Kidney (tissue), 14 donors: Measurements from ENCODE around the gene NUP98. TPM values are rescaled to one million over a fixed set of nuclear protein-coding genes. Genes with fewer than 3 reads are reported as not detected.

Source experiments
- DNase-seq, 5 donors: peaks; one replicate each; pipeline ENCODE4 v3.0.0-alpha.2; 2013 to 2020
- FAIRE-seq: peaks from 2 replicates; lab custom pipeline; 2012; peaks lifted over from hg19 to GRCh38; lab: Jason Lieb, UNC
- H3K27ac ChIP-seq, 2 donors: one replicate each; pipeline ENCODE4 v1.7.0; 2013; ENCODE audit warnings: low read depth in 2 of 2, low read length in 2 of 2, inconsistent platforms in 1 of 2
- H3K27me3 ChIP-seq: one replicate; pipeline ENCODE4 v1.7.1; 2013; ENCODE audit warnings: low read length, inconsistent platforms; ENCODE audit not compliant: control insufficient read depth, insufficient read depth
- H3K36me3 ChIP-seq, 3 donors: one replicate each; pipeline versions ENCODE4 v1.7.0 to v1.7.1; 2013; ENCODE audit warnings: low read length in 3 of 3, control low read depth in 1 of 3, inconsistent platforms in 1 of 3; ENCODE audit not compliant: insufficient read depth in 3 of 3, control insufficient read depth in 2 of 3
- H3K4me1 ChIP-seq, 3 donors: one replicate each; pipeline versions ENCODE4 v1.7.0 to v1.7.1; 2013; ENCODE audit warnings: low read length in 3 of 3, inconsistent platforms in 1 of 3, low read depth in 1 of 3; ENCODE audit not compliant: control insufficient read depth in 2 of 3, insufficient read depth in 2 of 3
- H3K4me3 ChIP-seq, 3 donors: one replicate each; pipeline versions ENCODE4 v1.7.0 to v1.8.1; 2013; ENCODE audit warnings: low read length in 3 of 3, control low read depth in 1 of 3, inconsistent platforms in 1 of 3
- H3K9ac ChIP-seq, 3 donors: one replicate each; pipeline versions ENCODE4 v1.7.0 to v1.7.1; 2013; ENCODE audit warnings: low read length in 3 of 3, control low read depth in 1 of 3, inconsistent platforms in 1 of 3
- H3K9me3 ChIP-seq, 3 donors: one replicate each; pipeline versions ENCODE4 v1.7.0 to v1.7.1; 2013; ENCODE audit warnings: low read length in 3 of 3, control low read depth in 1 of 3, inconsistent platforms in 1 of 3; ENCODE audit not compliant: control insufficient read depth in 2 of 3, insufficient read depth in 1 of 3
- CTCF ChIP-seq: IDR thresholded peaks from 3 replicates; pipeline ENCODE4 v1.5.1; 2012; ENCODE audit warnings: mild to moderate bottlenecking, moderate library complexity, borderline replicate concordance; ENCODE audit not compliant: insufficient read depth; ENCODE audit errors: extremely low read depth
- intact Hi-C: fragments of 100-400 bp; cut with DNase I; formaldehyde crosslinking; loops from one replicate; pipeline ENCODE4 v1.11.1; 2022
- polyA plus RNA-seq: library from polyadenylated mRNA; stranded (reverse); fragments of 350-450 nt; fragmentation: Illumina TruSeq; extraction: RNeasy Lipid Tissue Mini Kit (QIAGEN cat#74804); gene quantifications from one replicate; pipeline ENCODE4 v1.2.3, GENCODE V29; 2014; ENCODE audit warnings: low read depth, low replicate concordance; ENCODE audit not compliant: insufficient read depth
- total RNA-seq: library from RNA; stranded (reverse); fragmentation: NEBNext Ultra II Directional; extraction: Animal tissue kit (Norgen Biotek cat#: 25700); gene quantifications from one replicate; pipeline ENCODE4 v1.2.1, GENCODE V29; 2021
- donor health status: control.
- donor health status: control.
- donor health status: control.
- donor health status: control.
- donor health status: control.
- donor health status: DM: yes; HTN: yes; CAD: no.
- donor health status: Normal renal cell carcinoma (clear cell type).

The NUP98 gene
- total and polyA plus RNA-seq, 2 donors from 2014 or later, result 23.8 to 67.6 TPM

DNA sequence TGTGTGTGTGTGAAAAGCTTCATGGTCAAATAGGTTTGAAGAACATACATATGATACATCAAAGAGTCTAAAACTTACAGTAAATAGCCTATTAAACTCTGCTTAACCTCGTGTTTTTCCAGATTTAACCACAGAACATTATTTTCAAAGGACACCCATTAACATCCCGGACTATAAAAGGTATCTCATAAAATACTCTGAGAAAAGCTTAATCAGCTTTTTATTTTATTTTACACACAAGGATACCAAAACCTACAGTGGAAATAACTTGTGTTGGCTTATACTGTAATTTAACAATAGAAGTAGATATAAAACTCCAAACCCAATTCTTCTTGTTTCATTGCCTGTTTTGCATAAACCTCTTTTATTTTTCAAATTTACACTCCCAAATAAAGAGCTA lies 76.4 kb downstream of the NUP98 start:
- FAIRE-seq (no peak), DNase-seq (no peak)
- no peak for TF ChIP-seq CTCF
- Histone ChIP-seq H3K27me3 (no peaks in the 10 kb centered on the region), H3K4me3 (no peak overlapping the region), H3K36me3 (peaks cover 18 to 37% (median 23%) of the 10 kb centered on the region in 3 donors), H3K4me1 (no peaks in the 10 kb centered on the region), H3K27ac (no peak overlapping the region), H3K9ac (no peak overlapping the region), H3K9me3 (no peaks in the 10 kb centered on the region)
- intact Hi-C loops, result no loop called here

DNA sequence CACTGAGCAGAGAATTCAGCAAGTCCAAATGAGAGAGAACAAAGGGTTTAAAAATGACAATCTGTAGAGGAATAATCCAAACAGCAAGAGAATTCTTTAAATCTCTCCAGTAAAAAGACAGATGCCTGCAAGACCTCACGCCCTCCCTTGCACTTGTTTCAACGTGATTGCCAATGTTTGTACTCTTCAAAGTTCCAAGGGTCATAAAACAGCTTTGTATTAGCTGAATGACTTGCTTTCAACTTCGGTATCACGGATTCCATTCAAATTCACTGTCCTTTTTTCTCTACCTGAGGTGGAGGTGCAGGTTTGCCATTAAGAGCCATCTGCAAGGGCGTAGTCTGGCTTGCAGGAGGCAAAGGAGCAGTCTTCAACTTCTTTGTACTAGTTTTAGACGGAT lies 85.1 kb downstream of the NUP98 start:
- Histone ChIP-seq H3K27ac (no peak overlapping the region), H3K4me1 (no peaks in the 10 kb centered on the region), H3K36me3 (peaks cover 6 to 30% (median 18%) of the 10 kb centered on the region in 3 donors), H3K9me3 (no peaks in the 10 kb centered on the region), H3K27me3 (no peaks in the 10 kb centered on the region), H3K9ac (no peak overlapping the region), H3K4me3 (no peak overlapping the region)
- DNase-seq (no peak), FAIRE-seq (no peak)
- TF ChIP-seq CTCF, result no peak
- intact Hi-C loops, result no loop called here

- H3K9ac ChIP-seq, result no peak overlapping the region
- no peaks in the 10 kb centered on the region for H3K4me1 ChIP-seq
- no peak overlapping the region for H3K27ac ChIP-seq
- no peak overlapping the region for H3K4me3 ChIP-seq
- no peaks in the 10 kb centered on the region for H3K27me3 ChIP-seq
- intact Hi-C loops, result no loop called here
- FAIRE-seq (no peak), DNase-seq (no peak)
- H3K36me3 ChIP-seq, result peaks cover 5 to 26% (median 20%) of the 10 kb centered on the region in 3 donors
- TF ChIP-seq CTCF, result no peak
- H3K9me3 ChIP-seq, result no peaks in the 10 kb centered on the region
Measured at GRCh38 chr11:3710485-3711259, 86.7 kb downstream of the NUP98 start.
